GM21529 (cell line): Measurements from ENCODE around the gene FXYD4.
"Not testable (repeated sequence)": the region's sequence is repeated elsewhere in the genome, so short reads cannot be mapped to it uniquely, and the experiment has no call there.

ENCODE experiments used
- ATAC-seq: cut with Tn5 transposase; IDR thresholded peaks from one replicate; pipeline ENCODE4 v1.9.1; 2021; ENCODE audit not compliant: unreplicated experiment

Gene FXYD4

GRCh38 chr10:43415544-43415943 is 44.1 kb downstream of the FXYD4 start:
- no peak for ATAC-seq

GRCh38 chr10:43417950-43418768 is 46.7 kb downstream of the FXYD4 start:
- ATAC-seq = peak; percentile 36

DNA sequence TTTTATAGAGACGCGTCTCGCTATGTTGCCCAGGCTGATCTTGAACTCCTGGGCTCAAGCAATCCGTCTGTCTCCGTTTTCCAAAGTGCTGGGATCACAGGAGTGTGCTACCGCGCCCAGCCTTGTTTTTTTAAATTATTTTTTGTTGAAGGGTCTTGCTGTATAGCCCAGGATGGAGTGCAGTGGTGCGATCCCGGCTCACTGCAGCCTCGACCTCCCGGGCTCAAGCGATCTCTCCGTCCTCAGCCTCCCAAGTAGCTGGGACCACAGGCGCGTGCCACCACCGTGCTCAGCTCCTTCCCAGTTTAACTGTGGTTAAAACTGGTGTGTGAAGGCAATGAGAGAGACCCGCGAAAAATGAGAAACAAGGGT is 48.5 kb downstream of the FXYD4 start:
- no peak for ATAC-seq

DNA sequence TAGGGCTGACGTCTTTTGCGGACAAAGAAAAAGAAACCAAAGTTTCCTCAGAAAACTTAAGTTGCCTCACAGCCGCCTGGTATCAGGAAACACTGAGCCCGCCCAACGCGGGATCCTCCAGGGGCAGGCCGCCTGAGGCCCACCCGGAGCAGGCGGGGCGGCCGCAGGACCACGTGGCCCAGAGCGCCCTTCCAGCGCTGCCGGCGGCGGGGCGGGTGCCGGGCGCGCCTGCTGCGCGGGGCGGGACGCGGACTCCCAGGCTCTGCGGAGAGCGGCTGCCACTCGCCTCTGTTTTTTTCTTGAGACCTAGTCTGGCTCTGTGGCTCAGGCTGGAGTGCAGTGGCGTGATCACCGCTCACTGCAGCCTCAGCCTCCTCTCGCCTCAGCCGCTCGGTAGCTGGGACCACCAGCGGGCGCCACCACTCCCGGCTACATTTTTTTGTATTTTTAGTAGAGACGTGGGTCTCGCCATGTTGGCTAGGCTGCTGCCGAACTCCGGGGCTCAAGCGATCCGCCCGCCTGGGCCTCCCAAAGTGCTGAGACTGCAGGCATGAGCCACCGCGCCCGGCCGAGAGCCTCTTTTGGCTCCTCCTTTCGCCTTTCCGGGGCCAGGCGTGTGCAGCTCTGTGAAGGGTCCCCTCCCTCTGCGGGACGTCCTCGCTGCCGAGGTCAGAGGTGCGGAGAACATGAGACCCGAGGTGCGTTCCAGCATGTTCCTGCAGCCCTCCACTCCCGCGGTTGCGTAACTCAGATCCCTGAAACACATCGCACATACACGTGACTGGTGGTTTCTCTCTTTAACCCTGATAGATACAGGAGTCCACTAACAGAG is 49.1 kb downstream of the FXYD4 start:
- peak; percentile 80 for ATAC-seq

GRCh38 chr10:43421201-43421507 is 49.7 kb downstream of the FXYD4 start:
- ATAC-seq = no peak

DNA sequence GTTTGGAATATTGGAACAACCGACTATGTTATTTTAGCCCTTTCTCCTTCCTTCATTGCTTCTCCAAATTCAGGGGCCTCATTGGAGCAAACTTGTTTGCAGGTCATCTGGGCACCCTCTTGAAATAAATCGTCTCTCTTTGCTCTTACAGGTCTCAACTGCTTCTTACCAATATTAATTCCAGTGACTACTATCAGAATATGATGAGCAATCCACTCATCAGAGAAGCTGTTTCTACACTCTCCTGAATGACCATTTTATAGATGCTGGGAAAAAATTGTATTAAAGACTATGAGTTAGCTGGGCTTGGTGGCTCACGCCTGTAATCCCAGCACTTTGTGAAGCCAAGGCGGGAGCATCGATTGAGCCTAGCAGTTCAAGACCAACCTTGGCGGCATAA is 50.1 kb downstream of the FXYD4 start:
- ATAC-seq = no peak

- ATAC-seq = not testable (repeated sequence)
Measured at GRCh38 chr10:43421944-43422343, 50.5 kb downstream of the FXYD4 start.

DNA sequence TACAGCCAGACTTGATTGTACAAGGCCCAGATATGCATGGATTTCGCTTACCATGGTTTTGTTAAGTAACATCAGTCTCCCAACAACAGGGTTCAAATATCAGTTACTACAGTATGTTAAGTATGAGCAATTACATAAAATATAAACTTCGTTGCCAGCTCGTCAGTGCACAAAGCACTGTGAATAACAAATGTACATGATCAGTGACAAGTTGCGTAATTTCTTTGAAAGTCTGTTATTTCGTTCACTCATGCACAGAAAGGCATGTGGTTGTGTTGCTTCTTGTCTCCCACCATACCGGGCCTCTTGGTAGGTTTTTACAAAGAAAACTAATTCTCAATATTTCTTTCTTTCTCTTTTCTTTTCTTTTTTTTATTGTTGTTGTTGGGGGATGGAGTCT is 53.0 kb downstream of the FXYD4 start:
- no peak for ATAC-seq
